Esophagus muscularis mucosa (tissue), 4 donors: ENCODE results near the gene PRR29.

Experiments
- EP300 ChIP-seq: sonication (generic); formaldehyde crosslinking; IDR thresholded peaks from one replicate; pipeline ENCODE4 v1.6.1; 2017; ENCODE audit warnings: antibody characterized with exemption
- POLR2AphosphoS5 ChIP-seq, 2 donors: sonication (generic); formaldehyde crosslinking; IDR thresholded peaks; one replicate each; pipeline ENCODE4 v1.6.1; 2017; ENCODE audit warnings: antibody characterized with exemption in 2 of 2
- TF ChIP-seq, protein P1 (sequence below), 3 experiments: fragments of 200-600 bp in 2 of 3; fragments of 450-650 bp in 1 of 3; sonication (generic) in 2 of 3; IDR thresholded peaks; one replicate each; pipeline ENCODE4 v1.5.1; 2017 to 2019; ENCODE audit warnings: antibody characterized with exemption in 3 of 3, mild to moderate bottlenecking in 2 of 3, moderate library complexity in 1 of 3

GRCh38 chr17:64038331-64039105 is 40.4 kb downstream of the PRR29 start:
- TF ChIP-seq, protein P1, sequence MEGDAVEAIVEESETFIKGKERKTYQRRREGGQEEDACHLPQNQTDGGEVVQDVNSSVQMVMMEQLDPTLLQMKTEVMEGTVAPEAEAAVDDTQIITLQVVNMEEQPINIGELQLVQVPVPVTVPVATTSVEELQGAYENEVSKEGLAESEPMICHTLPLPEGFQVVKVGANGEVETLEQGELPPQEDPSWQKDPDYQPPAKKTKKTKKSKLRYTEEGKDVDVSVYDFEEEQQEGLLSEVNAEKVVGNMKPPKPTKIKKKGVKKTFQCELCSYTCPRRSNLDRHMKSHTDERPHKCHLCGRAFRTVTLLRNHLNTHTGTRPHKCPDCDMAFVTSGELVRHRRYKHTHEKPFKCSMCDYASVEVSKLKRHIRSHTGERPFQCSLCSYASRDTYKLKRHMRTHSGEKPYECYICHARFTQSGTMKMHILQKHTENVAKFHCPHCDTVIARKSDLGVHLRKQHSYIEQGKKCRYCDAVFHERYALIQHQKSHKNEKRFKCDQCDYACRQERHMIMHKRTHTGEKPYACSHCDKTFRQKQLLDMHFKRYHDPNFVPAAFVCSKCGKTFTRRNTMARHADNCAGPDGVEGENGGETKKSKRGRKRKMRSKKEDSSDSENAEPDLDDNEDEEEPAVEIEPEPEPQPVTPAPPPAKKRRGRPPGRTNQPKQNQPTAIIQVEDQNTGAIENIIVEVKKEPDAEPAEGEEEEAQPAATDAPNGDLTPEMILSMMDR (IDR thresholded peaks at IDR 0.05) = no peak
- TF ChIP-seq POLR2AphosphoS5 (IDR thresholded peaks at IDR 0.05) = no peak
- TF ChIP-seq EP300 = no peak
